NT2/D1 (cell line): ENCODE data around the gene ALOXE3.

Experiments
- YY1 ChIP-seq: IDR thresholded peaks from 2 replicates; pipeline ENCODE4 v1.6.1; 2011; ENCODE audit not compliant: insufficient read length, insufficient read depth
- ZNF274 ChIP-seq: IDR thresholded peaks from 2 replicates; pipeline ENCODE4 v1.6.1; 2011; ENCODE audit warnings: mild to moderate bottlenecking, low read depth, low read length

DNA sequence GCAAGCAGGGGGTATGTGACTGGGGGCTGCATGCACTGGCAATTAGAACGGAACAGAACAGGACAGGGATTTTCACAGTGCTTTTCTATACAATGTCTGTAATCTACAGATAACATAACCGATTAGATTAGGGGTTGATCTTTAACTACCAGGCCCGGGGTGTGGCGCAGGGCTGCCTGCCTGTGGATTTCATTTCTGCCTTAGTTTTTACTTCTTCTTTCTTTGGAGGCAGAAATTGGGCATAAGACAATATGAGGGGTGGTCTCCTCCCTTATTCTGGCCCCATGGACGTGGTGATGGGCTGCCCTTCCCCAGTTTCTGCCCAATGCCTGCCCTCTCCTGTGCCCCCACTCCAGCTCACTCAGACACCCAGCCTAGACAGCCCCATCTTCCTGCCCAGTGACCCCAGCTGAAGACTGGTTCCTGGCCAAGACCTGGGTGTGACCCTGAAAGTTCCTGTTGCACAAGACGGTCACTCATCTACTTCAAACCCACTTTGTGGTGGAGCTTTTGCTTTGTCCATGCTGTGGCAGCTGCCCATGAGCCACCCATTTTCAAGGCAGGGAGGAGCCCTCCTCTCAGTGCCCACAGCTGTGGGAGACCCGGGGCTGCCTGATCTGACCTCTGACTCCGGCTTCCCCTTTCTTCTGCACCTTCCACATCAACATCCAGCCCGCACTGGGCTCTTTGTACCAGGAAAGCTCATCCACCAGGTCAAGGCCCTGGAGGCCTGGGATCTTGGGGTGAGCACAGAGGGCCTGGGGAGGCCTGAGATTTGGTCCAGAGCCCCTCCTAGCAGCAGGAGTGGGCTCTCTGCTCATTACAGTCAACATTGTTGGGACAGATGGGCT lies 49.4 kb downstream of the ALOXE3 start:
- TF ChIP-seq ZNF274 (no peak), YY1 (no peak)
